ENCODE measurements around the gene SCAPER. TPM values are rescaled to one million over a fixed set of nuclear protein-coding genes. Genes with fewer than 3 reads are reported as not detected.

Gene SCAPER
- total RNA-seq, 1 experiment from 2014 or later, result 14.7 TPM

DNA sequence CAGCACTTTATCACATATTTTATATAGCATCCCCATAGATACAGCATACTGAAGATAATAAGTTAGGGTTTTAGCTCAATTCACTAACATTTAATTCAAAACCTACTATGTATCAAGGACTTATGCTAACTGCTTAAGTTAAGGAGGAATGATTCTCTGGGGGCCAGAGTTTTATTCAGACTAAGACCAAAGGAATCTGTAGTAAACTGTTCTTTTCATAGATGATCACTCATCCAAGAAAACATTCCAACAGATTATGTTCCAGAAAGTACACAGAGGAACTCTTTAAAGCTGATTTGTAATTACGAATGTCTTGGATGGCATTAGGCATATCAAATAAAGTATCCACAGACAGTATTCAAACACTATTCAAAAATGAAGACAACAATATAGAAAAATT lies 226.4 kb downstream of the SCAPER start:
- Histone ChIP-seq H3K4me3 (replicated peaks in 1 of 2; ENCODE audit: low read depth in 1 of 2, low read length in 2 of 2) (no peak overlapping the region), H3K79me2 (ENCODE audit: insufficient read depth, low read length) (no peaks in the 10 kb centered on the region), H4K20me1 (ENCODE audit: insufficient read depth) (no peaks in the 10 kb centered on the region), H3K27ac (ENCODE audit: low read depth, low read length) (no peak overlapping the region), H2AFZ (ENCODE audit: low read depth, low read length, poor library complexity, severe bottlenecking) (no peak overlapping the region), H3K9me2 (ENCODE audit: insufficient read depth) (no peaks in the 10 kb centered on the region), H3K9me3 (ENCODE audit: control insufficient read depth in 1 of 2, insufficient read depth in 1 of 2, low read depth in 1 of 2, low read length in 2 of 2) (no peaks in the 10 kb centered on the region), H3K9ac (ENCODE audit: low read length) (no peak overlapping the region), H3K36me3 (ENCODE audit: control insufficient read depth in 1 of 2, insufficient read depth in 2 of 2, low read length in 2 of 2) (no peaks in the 10 kb centered on the region), H3K27me3 (ENCODE audit: insufficient read depth, low read length) (no peaks in the 10 kb centered on the region), H3K4me2 (ENCODE audit: low read length) (no peak overlapping the region), H3K4me1 (ENCODE audit: control insufficient read depth in 1 of 2, insufficient read depth in 2 of 2, low read length in 2 of 2) (no peaks in the 10 kb centered on the region)
- CTCF ChIA-PET, result no interaction called here
- DNase-seq (ENCODE audit: low read depth, low spot score) (no peak), ATAC-seq (no peak)
- BruUV-seq (replicated peaks), result no TSS peak
- TF ChIP-seq SP1 (IDR thresholded peaks at IDR 0.05; ENCODE audit: low read depth) (no peak), SRF (IDR thresholded peaks at IDR 0.05; ENCODE audit: low read depth) (no peak), POLR2AphosphoS5 (IDR thresholded peaks at IDR 0.05; ENCODE audit: low read depth, low read length) (no peak), SIN3A (IDR thresholded peaks at IDR 0.05; ENCODE audit: low read depth) (no peak), ELF1 (IDR thresholded peaks at IDR 0.05; ENCODE audit: borderline replicate concordance, low read depth) (no peak), EZH2phosphoT487 (IDR thresholded peaks at IDR 0.05; ENCODE audit: borderline replicate concordance) (no peak)
- RAD21 ChIA-PET (ENCODE audit: low non-redundant PET in 1 of 2, low total read pairs in 2 of 2, uncharacterized antibody in 2 of 2, unreplicated experiment in 2 of 2), result no interaction called here
- intact Hi-C loops (cut with micrococcal nuclease), result no loop called here
- POLR2A ChIA-PET, result no interaction called here

- Histone ChIP-seq H3K27ac (ENCODE audit: low read depth, low read length) (no peak overlapping the region), H3K9me3 (ENCODE audit: control insufficient read depth in 1 of 2, insufficient read depth in 1 of 2, low read depth in 1 of 2, low read length in 2 of 2) (no peaks in the 10 kb centered on the region), H3K4me1 (ENCODE audit: control insufficient read depth in 1 of 2, insufficient read depth in 2 of 2, low read length in 2 of 2) (no peaks in the 10 kb centered on the region), H3K4me2 (ENCODE audit: low read length) (no peak overlapping the region), H3K9me2 (ENCODE audit: insufficient read depth) (no peaks in the 10 kb centered on the region), H3K79me2 (ENCODE audit: insufficient read depth, low read length) (no peaks in the 10 kb centered on the region), H2AFZ (ENCODE audit: low read depth, low read length, poor library complexity, severe bottlenecking) (no peak overlapping the region), H4K20me1 (ENCODE audit: insufficient read depth) (no peaks in the 10 kb centered on the region), H3K4me3 (replicated peaks in 1 of 2; ENCODE audit: low read depth in 1 of 2, low read length in 2 of 2) (no peak overlapping the region), H3K9ac (ENCODE audit: low read length) (no peak overlapping the region), H3K27me3 (ENCODE audit: insufficient read depth, low read length) (no peaks in the 10 kb centered on the region), H3K36me3 (ENCODE audit: control insufficient read depth in 1 of 2, insufficient read depth in 2 of 2, low read length in 2 of 2) (no peaks in the 10 kb centered on the region)
- intact Hi-C loops (cut with micrococcal nuclease), result no loop called here
- ATAC-seq (no peak), DNase-seq (ENCODE audit: low read depth, low spot score) (no peak)
- BruUV-seq (replicated peaks), result no TSS peak
- ChIA-PET POLR2A (no interaction called here), RAD21 (ENCODE audit: low non-redundant PET in 1 of 2, low total read pairs in 2 of 2, uncharacterized antibody in 2 of 2, unreplicated experiment in 2 of 2) (no interaction called here), CTCF (no interaction called here)
- TF ChIP-seq REST (IDR thresholded peaks at IDR 0.05; ENCODE audit: low read depth), result no peak
- TF ChIP-seq TCF7L2 (IDR thresholded peaks at IDR 0.05; ENCODE audit: borderline replicate concordance, extremely low read depth, insufficient read depth, insufficient read length), result no peak
- no peak for TF ChIP-seq ZFX (IDR thresholded peaks at IDR 0.05)
- no peak for TF ChIP-seq ZBTB33 (IDR thresholded peaks at IDR 0.05; ENCODE audit: extremely low read depth, insufficient replicate concordance, low read length)
- TF ChIP-seq FOSL1 (IDR thresholded peaks at IDR 0.05; ENCODE audit: low read depth), result no peak
- no peak for TF ChIP-seq YY1 (IDR thresholded peaks at IDR 0.05; ENCODE audit: extremely low read depth, insufficient replicate concordance, low read depth, low read length)
- no peak for TF ChIP-seq ZNF274 (IDR thresholded peaks at IDR 0.05; ENCODE audit: low read depth, low read length)
- TF ChIP-seq EZH2phosphoT487 (IDR thresholded peaks at IDR 0.05; ENCODE audit: borderline replicate concordance), result no peak
- no peak for TF ChIP-seq RAD21 (IDR thresholded peaks at IDR 0.05; ENCODE audit: low read depth)
- no peak for TF ChIP-seq CEBPB (IDR thresholded peaks at IDR 0.05; ENCODE audit: low read depth)
- no peak for TF ChIP-seq ELF1 (IDR thresholded peaks at IDR 0.05; ENCODE audit: borderline replicate concordance, low read depth)
- TF ChIP-seq SP1 (IDR thresholded peaks at IDR 0.05; ENCODE audit: low read depth), result no peak
Measured at GRCh38 chr15:76674883-76675282, 230.3 kb downstream of the SCAPER start.

Data from HCT116 (cell line).